GM21360 (cell line): Measurements from ENCODE around the gene CCDC177.

Source experiments
- ATAC-seq: cut with Tn5 transposase; IDR thresholded peaks from one replicate; pipeline ENCODE4 v1.9.1; 2021; ENCODE audit warnings: mild to moderate bottlenecking, moderate library complexity; ENCODE audit not compliant: unreplicated experiment

CCDC177 gene

DNA sequence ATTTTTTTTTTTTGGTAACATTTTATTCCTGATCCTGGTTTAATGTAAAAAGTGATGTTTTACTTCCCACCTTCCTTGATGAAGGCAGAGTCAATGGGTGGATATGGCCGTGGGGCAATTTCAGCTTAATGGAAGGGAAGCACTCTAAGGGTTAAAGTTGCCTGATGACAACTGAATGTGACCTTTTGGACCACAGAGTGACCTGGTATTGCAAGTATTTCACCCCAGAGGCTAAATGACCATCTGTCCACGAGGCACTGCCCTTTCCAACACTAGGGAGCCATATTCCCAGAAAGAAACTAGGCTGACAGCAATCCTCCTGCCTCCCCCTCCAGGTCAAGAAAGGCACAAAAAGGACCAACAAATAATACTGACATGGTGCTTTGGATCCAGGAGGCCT is 4.8 kb downstream of the CCDC177 start:
- no peak for ATAC-seq

DNA sequence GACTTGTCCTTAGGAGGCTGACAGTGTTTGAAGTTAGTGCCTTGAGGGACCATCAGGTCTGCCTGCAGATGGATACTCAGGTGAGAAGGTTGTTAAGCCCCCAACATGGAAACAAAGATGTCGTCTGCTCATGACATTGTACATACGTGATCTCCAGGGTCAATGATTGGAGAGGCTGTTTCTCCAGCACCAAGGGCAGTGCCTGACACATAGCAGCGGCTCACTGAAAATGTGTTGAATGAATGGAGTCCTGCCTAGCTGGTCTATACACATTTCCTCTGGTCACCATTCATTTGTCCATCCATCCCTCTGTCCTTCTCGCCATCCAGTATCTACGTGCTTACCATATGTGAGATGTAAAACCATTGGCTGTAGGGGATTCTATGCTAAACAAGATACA is 7.1 kb downstream of the CCDC177 start:
- ATAC-seq, result no peak

DNA sequence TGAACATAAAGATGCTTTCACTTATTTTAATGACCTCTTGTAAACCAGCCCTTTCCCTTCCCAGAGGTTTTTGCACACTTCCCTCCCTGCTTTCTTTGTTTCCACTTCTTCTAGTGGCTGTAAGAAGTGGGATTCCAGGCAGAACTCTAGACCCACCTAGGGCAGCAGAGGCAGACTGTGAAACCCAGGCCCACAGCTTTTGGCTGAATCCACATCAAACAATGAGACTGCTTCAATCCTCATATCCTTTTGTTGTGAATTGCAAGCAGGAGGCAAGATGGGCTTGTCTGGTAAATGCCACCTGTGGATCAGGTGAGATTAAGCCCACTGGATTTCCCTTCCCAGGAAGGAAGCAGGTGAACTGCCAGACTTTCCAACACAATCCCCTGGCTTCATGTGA is 12.8 kb downstream of the CCDC177 start:
- no peak for ATAC-seq

DNA sequence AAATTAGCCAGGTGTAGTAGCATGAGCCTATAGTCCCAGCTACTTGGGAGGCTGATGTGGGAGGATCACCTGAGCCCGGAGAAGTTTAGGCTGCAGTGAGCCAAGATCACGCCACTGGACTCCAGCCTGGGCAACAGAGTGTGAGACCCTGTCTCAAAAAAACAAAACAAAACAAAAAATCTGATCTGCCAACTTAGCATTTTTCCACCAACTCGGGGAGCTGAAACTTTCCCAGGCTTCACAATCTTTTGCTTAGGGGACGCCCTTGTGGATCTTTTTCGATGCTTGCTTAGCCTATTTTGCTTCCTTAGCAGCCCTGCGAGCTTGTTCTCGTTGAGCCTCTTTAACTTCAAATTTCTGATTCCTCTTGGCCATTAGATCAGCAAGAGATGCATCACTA is 13.8 kb downstream of the CCDC177 start:
- no peak for ATAC-seq

DNA sequence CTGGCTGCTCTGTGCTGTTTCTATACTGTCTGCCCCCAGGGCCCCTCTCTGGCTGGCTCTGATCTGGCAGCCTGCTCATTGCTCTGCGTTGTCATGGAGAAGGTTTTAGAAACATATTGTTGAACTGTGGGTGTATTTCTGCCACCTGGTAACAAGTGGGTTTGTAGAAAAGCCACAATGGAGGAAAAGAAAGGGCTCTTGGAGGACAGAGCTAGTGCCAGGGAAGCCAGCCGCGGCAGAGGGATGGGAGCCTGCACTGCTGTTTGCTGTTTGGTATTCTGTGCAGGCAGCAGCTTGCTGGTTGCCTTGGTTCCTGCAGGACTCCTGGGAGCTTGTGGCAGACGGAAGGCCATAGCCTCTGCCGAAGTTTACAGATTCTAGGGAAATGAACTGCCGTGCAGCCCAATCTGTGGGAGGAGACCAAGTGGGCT is 15.1 kb downstream of the CCDC177 start:
- no peak for ATAC-seq

DNA sequence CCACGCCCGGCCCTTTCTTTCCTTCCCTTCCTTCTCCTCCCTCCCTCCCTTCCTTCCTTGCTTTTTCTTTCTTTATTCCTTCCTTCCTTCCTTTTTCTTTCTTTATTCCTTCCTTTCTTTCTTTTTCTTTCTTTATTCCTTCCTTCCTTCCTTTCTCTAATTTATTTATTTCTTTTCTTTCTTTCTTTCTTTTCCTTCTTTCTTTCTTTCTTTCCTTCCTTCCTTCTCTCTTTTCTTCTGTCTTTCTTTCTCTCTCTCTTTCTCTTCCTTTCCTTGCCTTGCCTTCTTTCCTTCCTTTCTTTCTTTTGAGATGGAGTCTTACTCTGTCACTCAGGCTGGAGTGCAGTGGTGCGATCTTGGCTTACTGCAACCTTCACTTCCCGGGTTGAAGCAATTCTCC is 15.9 kb downstream of the CCDC177 start:
- no peak for ATAC-seq

DNA sequence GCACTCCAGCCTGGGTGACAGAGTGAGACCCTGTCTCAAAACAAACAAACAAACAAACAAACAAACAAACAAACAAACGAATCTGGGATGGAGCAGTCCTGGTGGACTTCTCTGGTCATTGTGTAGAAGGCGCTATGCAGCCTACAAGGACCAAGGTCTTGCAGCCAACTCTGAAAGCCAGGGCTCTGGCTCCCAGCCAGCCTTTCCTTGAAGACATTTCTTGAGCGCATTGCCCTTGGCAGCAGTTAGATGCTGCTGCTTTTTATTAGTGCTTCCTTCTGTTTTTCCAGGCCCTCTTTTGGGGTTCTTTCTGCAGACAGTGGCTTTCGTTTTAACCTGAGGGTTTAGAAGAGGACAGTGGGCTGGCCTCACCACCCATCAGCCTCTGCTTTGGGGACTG is 20.2 kb downstream of the CCDC177 start:
- no peak for ATAC-seq

DNA sequence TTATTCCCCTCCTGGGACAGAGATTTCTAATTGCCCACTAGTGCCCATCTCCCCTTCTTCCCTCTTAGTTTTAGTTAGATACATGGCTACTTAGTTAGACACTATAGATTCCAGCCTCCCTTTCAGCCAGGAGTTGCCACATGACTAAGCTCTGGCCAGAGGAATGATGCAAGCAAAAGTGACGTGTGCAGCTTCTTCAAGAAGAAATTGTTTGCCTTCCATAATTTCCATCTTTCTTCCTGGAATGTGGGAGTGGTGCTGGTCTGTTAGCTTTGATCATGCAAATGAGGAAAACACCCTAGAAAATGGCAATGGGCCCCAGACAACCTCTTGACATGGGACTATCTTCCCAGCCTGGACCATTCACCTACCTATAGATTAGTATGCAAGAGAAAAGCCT is 21.4 kb downstream of the CCDC177 start:
- no peak for ATAC-seq

DNA sequence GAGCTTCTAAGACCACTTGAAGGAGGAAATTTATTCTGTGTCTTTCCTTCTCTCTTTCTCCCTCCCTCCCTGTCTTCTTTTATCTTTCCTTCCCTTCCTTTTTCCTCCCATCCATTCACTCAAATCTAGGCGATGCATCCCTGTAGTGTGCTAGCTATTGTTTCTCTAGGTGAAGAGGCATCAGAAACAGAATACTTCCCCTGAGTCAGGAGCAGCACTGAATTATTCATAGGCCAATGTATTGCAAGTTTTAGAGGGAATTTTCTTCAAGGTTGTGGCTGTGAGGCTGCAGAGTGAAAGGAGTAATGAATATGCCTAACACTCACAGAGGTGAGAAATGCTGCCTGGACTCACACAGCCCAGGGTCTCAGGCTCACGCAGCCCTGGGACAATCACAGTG is 23.2 kb downstream of the CCDC177 start:
- no peak for ATAC-seq

DNA sequence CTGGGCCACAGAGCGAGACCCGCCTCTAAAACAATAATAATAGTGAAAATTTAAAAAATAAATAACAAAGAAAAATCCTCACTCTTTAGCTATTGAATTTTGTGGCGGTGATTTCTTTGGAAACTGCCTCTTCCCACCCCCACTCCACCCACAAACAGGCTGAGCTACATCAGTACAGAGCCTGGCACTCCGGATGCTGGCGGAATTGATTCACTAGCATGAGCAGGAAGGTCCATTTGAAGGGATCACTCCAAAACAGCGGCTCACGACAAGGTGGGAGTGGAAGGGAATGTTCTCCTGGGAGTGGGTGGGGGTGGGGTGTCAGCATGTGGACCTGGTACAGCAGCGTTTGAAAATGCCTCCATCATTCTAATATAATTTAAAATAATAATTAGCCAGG is 26.1 kb downstream of the CCDC177 start:
- ATAC-seq, result no peak

DNA sequence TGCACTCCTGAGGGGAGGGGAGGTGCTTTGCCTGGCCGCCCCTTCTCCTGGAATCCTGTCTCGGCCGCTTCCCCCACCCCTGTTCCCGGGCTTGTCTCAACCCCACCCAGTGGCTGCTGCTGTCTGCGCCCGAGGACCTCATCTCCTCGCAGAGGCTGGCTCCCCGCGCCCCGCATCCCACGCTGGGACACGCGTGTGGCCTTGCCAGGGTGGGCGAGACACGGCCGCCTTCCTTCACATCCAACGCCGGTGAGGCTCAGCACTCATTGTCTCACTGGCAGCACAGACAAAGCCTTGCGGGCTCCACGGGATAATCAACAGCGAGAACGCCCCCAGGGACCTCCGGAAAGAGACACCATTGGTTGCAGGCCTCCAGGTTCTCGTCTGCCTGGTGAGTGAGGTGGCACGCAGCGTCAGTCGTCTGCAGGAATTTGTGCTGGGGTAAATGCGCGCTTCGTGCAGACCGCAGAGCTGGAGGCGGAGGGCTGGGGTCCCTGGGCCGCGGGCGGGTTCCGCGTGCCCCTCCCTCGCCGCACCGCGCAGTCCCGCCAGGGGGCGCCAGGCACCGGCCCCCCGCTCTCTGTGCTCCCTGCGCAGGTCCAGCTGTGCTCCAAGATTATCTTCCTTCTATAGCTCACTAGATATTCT is 26.8 kb downstream of the CCDC177 start:
- ATAC-seq, result no peak

DNA sequence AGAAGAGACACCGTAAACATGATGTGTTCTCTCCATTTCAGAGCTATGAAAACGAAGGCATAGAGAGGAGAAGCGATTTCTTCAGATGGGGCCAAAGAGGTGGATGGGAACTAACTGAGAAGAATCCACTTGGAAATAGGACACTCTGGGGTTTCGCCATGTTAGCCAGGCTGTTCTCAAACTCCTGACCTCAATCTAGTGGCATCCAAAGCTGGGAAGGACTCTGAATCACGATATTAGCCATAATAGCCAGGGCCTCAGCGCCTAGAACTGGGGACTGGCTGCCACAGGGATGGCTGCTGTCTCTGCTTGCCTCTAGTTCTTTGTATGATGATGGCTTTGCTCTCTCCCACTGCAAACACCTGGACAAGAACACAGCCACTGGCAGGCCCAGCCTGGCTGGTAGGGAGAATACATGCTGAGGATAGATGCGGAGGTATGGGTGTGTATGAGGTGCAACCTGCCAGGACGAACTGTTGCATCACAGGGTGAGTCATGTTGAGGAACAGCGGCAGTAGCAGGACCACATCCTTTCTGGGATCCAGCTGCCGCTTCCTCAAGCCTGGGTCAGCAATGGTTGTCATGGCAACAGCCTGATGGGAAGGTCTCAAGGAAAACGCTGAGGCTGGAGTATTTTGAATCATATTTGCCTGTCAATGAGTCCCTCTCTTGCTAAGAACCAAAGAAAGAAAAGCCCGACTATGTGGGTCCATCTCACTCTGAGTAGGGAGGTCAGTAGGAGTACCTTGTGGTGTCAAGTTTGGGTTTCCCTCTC is 31.1 kb downstream of the CCDC177 start:
- no peak for ATAC-seq

DNA sequence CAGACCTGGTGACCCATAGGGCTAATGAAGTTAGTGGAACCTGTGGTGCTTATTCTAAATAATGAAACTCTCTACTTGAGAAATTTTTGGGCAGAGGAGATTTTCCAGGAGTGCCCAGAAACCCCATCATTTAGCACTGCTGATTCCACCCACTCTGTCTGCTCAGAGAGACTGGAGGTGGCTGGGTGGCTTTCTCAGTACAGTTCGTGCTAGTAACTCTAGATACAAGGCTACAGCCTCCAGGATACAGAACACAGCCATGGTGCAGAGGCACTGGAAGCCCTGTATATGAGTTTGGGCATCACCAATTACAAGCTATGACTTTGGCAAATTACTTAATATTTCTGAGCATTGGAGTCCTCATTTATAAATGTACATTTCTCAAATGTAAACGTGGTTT is 32.4 kb downstream of the CCDC177 start:
- no peak for ATAC-seq

DNA sequence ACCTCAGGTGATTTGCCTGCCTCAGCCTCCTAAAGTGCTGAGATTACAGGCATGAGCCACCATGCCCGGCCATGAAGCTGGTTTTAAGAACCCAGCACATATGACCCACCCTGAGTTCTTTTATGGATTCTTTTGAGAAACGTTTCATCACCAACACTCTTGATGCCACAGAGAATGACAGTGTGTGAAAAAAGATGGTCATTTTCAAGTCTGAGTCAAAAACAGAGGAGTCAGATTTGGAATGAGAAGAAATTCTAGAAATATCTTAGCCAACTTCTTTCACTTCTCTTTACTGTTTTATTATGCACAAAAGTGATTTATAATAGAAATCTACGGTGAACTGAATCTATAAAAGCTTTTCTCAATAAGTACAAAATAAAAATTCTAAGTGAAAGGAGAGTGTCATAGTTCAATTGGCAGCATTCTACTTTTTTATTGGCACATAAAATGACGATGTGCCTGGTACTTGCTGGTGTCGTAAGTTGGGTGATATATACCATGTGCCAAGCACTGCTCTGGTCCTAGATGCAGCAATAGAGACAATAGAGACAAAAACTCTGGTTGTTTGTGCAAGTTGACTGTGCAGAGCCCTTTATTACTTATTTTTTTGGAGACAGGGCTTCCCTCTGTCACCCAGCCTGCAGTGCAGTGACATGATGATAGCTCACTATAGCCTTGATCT is 33.9 kb downstream of the CCDC177 start:
- ATAC-seq, result no peak

DNA sequence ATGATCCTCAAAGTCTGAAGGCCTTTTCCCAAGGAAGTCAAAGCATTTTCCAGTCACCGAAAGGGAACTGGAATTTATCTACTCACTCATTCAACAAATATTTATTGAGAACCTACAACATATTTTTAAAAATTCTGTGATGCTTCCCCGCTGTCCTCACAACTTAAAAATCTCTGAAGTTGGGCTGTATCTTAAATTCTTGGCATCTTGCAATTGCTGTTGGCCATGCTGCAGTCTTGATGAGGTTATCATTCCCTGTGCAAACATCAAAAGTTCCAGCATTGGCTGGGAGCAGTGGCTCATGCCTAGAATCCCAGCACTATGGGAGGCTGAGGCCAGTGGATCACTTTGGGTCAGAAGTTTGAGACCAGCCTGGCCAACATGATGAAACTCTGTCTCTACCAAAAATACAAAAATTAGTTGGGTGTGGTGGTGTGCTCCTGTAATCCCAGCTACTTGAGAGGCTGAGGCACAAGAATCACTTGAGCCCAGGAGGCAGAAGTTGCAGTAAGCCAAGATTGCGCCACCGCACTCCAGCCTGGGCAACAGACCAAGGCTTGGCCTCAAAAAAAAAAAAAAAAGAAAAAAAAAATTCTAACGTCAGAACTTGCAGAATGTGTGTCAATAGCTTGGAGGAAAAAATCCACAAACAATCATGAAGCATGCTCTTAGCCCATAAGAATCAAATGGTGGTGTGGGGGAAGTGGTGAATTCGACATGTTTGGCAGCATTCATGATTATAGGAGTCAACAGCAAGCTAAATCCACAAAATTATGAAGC is 34.9 kb downstream of the CCDC177 start:
- ATAC-seq, result no peak

DNA sequence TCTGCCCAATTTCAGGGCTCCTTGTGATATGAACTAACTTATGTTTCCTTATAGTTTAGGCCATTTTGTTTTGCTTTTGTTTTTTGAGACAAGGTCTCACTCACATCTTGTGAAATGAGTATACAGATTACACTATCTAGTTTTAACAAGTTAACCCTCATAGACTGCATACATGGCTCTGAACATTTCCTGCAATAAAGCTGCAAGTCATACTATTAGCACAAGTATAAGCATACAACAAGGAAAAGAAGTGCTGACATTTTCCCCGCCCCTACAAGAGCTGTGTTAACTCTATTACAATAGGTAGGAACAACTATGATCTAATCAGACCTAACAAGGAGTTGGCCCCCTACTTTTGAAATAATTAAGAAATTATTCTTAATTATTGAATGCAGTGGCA is 35.9 kb downstream of the CCDC177 start:
- no peak for ATAC-seq

DNA sequence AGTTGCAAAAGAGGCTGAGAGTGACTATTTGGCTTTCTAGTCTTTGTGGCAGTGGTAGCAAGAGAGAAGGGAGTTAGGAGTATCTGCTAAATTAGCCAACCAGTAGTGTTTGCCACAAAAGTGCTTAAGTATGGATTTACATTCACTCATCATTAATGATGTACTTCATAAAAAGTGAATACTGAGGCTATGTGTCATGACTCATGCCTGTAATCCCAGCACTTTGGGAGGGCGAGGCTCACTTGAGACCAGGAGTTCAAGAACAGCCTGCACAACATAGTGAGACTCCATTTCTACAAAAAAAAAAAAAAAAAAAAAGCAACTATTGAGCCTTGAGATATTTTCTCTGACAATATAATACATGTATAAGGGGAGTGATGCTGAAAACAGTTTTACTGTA is 36.8 kb downstream of the CCDC177 start:
- ATAC-seq, result no peak

DNA sequence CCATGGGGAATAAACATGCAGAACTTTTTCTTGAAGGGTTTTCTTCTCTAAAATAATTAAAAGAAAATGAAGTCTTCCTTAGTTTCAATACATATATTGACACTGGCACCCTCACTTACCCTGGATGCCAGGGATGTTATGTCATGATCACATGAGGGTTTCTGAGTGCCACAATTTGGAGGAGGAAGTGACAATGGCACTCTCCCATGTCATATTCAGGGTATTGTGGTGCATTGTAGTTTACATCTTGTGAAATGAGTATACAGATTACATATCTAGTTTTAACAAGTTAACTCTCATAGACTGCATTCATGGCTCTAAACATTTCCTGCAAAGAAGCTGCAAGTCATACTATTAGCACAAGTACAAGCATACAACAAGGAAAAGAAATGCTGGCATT is 37.7 kb downstream of the CCDC177 start:
- no peak for ATAC-seq

DNA sequence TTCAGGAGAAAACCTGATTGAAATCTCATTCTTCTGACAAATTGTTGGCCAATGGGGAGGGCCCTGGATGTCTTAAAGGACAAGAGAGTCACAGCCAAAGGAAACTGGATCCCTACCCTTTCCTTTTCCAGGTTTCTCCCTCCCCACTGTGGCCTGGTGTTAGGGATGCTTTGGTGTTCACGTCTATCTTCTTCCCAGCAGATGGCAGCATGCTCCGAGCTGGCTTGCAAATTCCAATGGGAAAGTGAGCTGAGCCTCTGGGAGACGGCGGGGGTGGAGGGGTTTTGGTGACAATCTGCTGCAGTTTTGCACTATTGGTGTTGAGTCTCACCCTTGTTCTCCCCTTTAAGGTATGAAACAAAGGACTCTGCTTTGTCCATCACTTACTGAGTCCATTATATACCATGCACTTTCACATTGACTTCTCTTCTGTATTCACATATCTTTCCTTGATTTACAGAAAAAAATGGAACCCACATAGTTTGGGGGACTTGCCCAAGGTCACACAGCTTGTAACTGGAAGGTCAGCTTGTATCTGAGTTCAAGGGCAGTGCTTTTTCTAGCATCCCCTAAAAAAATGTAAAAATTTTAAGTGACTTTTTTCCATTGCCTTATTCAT is 39.3 kb downstream of the CCDC177 start:
- ATAC-seq, result no peak

DNA sequence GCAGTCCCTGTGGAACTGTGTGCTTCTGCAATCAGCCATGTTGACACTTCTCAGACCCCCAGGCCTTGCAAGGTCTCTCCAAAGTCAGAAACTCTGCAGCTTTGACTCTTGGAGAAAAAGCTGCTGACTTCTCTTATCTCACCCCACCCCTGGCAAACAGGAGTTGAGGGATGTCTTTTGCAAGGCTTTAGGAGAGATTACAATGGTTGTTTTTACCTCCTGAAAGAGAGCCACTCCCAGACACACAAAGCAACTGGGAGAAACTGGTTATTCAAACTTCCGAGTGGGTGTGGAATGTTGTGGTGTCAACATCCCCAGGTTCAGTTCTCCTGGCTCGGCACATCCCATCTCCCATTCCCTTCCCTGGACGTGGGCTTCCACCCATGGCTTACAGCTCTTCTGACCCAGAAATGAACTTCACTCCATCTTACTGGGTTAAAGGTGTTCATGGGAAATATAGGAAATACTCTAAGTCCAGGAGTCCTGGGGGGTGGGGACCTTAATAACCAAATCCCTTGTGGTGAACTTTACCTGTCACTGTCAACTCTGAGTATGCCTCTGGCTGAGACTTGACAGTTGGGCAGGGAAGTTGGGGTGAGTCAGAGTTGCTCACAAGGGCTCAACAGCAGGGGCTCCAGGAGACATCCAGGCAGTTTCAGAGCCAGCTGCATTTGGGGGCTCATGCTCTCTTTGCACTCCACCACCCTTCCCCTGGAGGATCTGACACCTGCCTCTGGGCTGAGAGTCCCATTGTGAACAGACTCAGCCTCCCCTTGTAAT is 41.9 kb downstream of the CCDC177 start:
- no peak for ATAC-seq
